Smooth muscle cell (in vitro differentiated cells): ENCODE measurements around the gene GPR31. TPM values are rescaled to one million over a fixed set of nuclear protein-coding genes. Genes with fewer than 3 reads are reported as not detected.
"Not testable (repeated sequence)": the region's sequence is repeated elsewhere in the genome, so short reads cannot be mapped to it uniquely, and the experiment has no call there.

Source experiments
- DNase-seq: peaks from one replicate; lab custom pipeline; 2025; ENCODE audit not compliant: unreplicated experiment; lab: John Stamatoyannopoulos, UW
- H2AFZ ChIP-seq: fragments of 200-600 bp; sonication (generic); 2 replicates; pipeline ENCODE4 v1.6.0; 2016; ENCODE audit warnings: antibody characterized with exemption, low read depth, mild to moderate bottlenecking
- H3F3A ChIP-seq: fragments of 200-600 bp; sonication (generic); 2 replicates; pipeline ENCODE4 v1.6.0; 2017; ENCODE audit warnings: antibody characterized with exemption, low read depth
- H3K27ac ChIP-seq: fragments of 200-600 bp; sonication (generic); 2 replicates; pipeline ENCODE4 v1.5.1; 2016; ENCODE audit warnings: low read depth, mild to moderate bottlenecking
- H3K27me3 ChIP-seq: fragments of 200-600 bp; sonication (generic); 2 replicates; pipeline ENCODE4 v1.6.1; 2016; ENCODE audit warnings: low read depth, mild to moderate bottlenecking
- H3K36me3 ChIP-seq: fragments of 200-600 bp; sonication (generic); 2 replicates; pipeline ENCODE4 v1.5.1; 2016; ENCODE audit warnings: low read depth
- H3K4me1 ChIP-seq: fragments of 200-600 bp; sonication (generic); 2 replicates; pipeline ENCODE4 v1.5.1; 2016; ENCODE audit warnings: low read depth
- H3K4me2 ChIP-seq: fragments of 200-600 bp; sonication (generic); 2 replicates; pipeline ENCODE4 v1.6.0; 2016; ENCODE audit warnings: mild to moderate bottlenecking
- H3K4me3 ChIP-seq: fragments of 200-600 bp; sonication (generic); 2 replicates; pipeline ENCODE4 v1.5.1; 2016; ENCODE audit warnings: mild to moderate bottlenecking
- H3K79me2 ChIP-seq: fragments of 200-600 bp; sonication (generic); 2 replicates; pipeline ENCODE4 v1.6.0; 2016; ENCODE audit warnings: low read depth, mild to moderate bottlenecking
- H3K9ac ChIP-seq: fragments of 200-600 bp; sonication (generic); 2 replicates; pipeline ENCODE4 v1.6.0; 2016; ENCODE audit warnings: low read depth
- H3K9me3 ChIP-seq: fragments of 200-600 bp; sonication (generic); replicated peaks from 2 replicates; pipeline ENCODE4 v1.5.1; 2016; ENCODE audit warnings: low read depth
- H4K20me1 ChIP-seq: fragments of 200-600 bp; sonication (generic); 2 replicates; pipeline ENCODE4 v1.6.0; 2016; ENCODE audit warnings: low read depth
- CTCF ChIP-seq: fragments of 200-600 bp; sonication (generic); IDR thresholded peaks from 2 replicates; pipeline ENCODE4 v1.5.1; 2017; ENCODE audit warnings: borderline replicate concordance, mild to moderate bottlenecking, antibody characterized with exemption; ENCODE audit not compliant: insufficient read depth, poor library complexity, severe bottlenecking
- WGBS: methylation state at CpG from one replicate; pipeline ENCODE4 v1.1.7; 2016; ENCODE audit warnings: low lambda C conversion rate; 5-methylcytosine and 5-hydroxymethylcytosine counted together
- polyA plus RNA-seq: library from polyadenylated mRNA; unstranded; fragments of >200 nt; fragmentation: Nextera tagmentation; extraction: Ambion mirVana; gene quantifications from 2 replicates; pipeline ENCODE4 v1.2.1, GENCODE V29; 2016
- total RNA-seq: library from RNA; depleted of rRNA; stranded (reverse); fragments of >200 nt; gene quantifications from 2 replicates; pipeline ENCODE4 v1.2.3, GENCODE V29; 2014

Gene GPR31
- total RNA-seq: not detected in 2 replicates
- polyA plus RNA-seq: not detected in 2 replicates

- Histone ChIP-seq H4K20me1 (no peaks in the 10 kb centered on the region), H3K27me3 (no peaks in the 10 kb centered on the region), H3K79me2 (no peaks in the 10 kb centered on the region), H3K9me3 (no peaks in the 10 kb centered on the region), H3K4me2 (no peak within 1 kb of the TSS), H3K27ac (no peak within 1 kb of the TSS), H2AFZ (no peak within 1 kb of the TSS), H3K36me3 (no peaks in the 10 kb centered on the region), H3K4me3 (no peak within 1 kb of the TSS), H3K4me1 (no peaks in the 10 kb centered on the region), H3F3A (no peaks in the 10 kb centered on the region), H3K9ac (no peak within 1 kb of the TSS)
- no peak for DNase-seq
- no peak for TF ChIP-seq CTCF
- 89% methylated on average over 4 of the region's 4 CpGs for WGBS
These were observed at the start of gene GPR31 for GRCh38 chr6:167157863-167158262. TSS of gene GPR31 (minus strand) at chr6:167157980. CDS start at chr6:167157831, 149 bp downstream.

GRCh38 chr6:167207527-167207926 lies 49.7 kb upstream of the GPR31 start:
- DNase-seq: no peak
- Histone ChIP-seq H3K4me1 (no peaks in the 10 kb centered on the region), H3K27me3 (no peaks in the 10 kb centered on the region), H3K36me3 (no peaks in the 10 kb centered on the region), H3K79me2 (no peaks in the 10 kb centered on the region), H3K27ac (no peak overlapping the region), H3K4me2 (no peak overlapping the region), H3F3A (no peaks in the 10 kb centered on the region), H3K9me3 (no peaks in the 10 kb centered on the region), H2AFZ (no peak overlapping the region), H3K4me3 (no peak overlapping the region), H3K9ac (no peak overlapping the region), H4K20me1 (no peaks in the 10 kb centered on the region)
- TF ChIP-seq CTCF: no peak
- 91% methylated on average over 5 of the region's 7 CpGs for WGBS

- H3K9me3 ChIP-seq, H2AFZ ChIP-seq, H3K27me3 ChIP-seq, H3K27ac ChIP-seq, H3K9ac ChIP-seq, H3F3A ChIP-seq, H3K79me2 ChIP-seq, H3K4me1 ChIP-seq, H3K4me3 ChIP-seq, H3K36me3 ChIP-seq, H3K4me2 ChIP-seq, DNase-seq, H4K20me1 ChIP-seq: not testable (repeated sequence)
- WGBS: 79% methylated on average over 11 of the region's 11 CpGs
These were observed 47.5 kb upstream of the GPR31 start for GRCh38 chr6:167205316-167205715.

- not testable (repeated sequence) for H3K4me1 ChIP-seq, H3F3A ChIP-seq, H3K36me3 ChIP-seq, H2AFZ ChIP-seq, H4K20me1 ChIP-seq, H3K4me3 ChIP-seq, H3K79me2 ChIP-seq, H3K27me3 ChIP-seq, H3K9me3 ChIP-seq, DNase-seq
- H3K27ac ChIP-seq: peak overlapping the region; percentile 100
- WGBS: 29% methylated on average over 10 of the region's 10 CpGs
- H3K4me2 ChIP-seq: peak overlapping the region; percentile 83
- H3K9ac ChIP-seq: peak overlapping the region; percentile 100
These were observed 46.2 kb upstream of the GPR31 start for GRCh38 chr6:167204059-167204348.

GRCh38 chr6:167203261-167204058 lies 45.7 kb upstream of the GPR31 start:
- Histone ChIP-seq H3K9ac (peak overlapping the region; percentile 100), H3K27ac (peak overlapping the region; percentile 100), H3K4me2 (peak overlapping the region; percentile 83)
- H3F3A ChIP-seq, H3K4me1 ChIP-seq, H3K79me2 ChIP-seq, DNase-seq, H3K4me3 ChIP-seq, H2AFZ ChIP-seq, H3K27me3 ChIP-seq, H4K20me1 ChIP-seq, H3K9me3 ChIP-seq, H3K36me3 ChIP-seq: not testable (repeated sequence)
- WGBS: 37% methylated on average over 27 of the region's 29 CpGs

- not testable (repeated sequence) for H2AFZ ChIP-seq, H3K27me3 ChIP-seq, H3K4me3 ChIP-seq, DNase-seq, H3K4me2 ChIP-seq, H3K9me3 ChIP-seq, H3K79me2 ChIP-seq, H3F3A ChIP-seq, H3K4me1 ChIP-seq, H3K36me3 ChIP-seq, H4K20me1 ChIP-seq
- Histone ChIP-seq H3K27ac (peak overlapping the region; percentile 100), H3K9ac (peak overlapping the region; percentile 68)
- WGBS: 96% methylated on average over 3 of the region's 8 CpGs
These were observed 44.8 kb upstream of the GPR31 start for GRCh38 chr6:167202613-167203012.
